Muscle layer of colon (tissue), 2 donors: ENCODE results near the gene POLK.
A peak's percentile ranks its signal among the peaks of the same experiment; 100 is the strongest.
"Not testable (repeated sequence)": the region's sequence is repeated elsewhere in the genome, so short reads cannot be mapped to it uniquely, and the experiment has no call there.

Source experiments
- H3K27ac ChIP-seq: one replicate; pipeline ENCODE4 v1.7.0; 2013; ENCODE audit warnings: low read depth, mild to moderate bottlenecking, low read length, moderate library complexity
- H3K27me3 ChIP-seq, 2 donors: one replicate each; pipeline ENCODE4 v1.7.0; 2013; ENCODE audit warnings: low read length in 2 of 2, mild to moderate bottlenecking in 2 of 2; ENCODE audit not compliant: insufficient read depth in 2 of 2, control insufficient read depth in 1 of 2
- H3K36me3 ChIP-seq: one replicate; pipeline ENCODE4 v1.7.0; 2013; ENCODE audit warnings: mild to moderate bottlenecking, low read length; ENCODE audit not compliant: insufficient read depth
- H3K4me1 ChIP-seq: one replicate; pipeline ENCODE4 v1.7.0; 2013; ENCODE audit warnings: mild to moderate bottlenecking, low read length; ENCODE audit not compliant: insufficient read depth
- H3K4me3 ChIP-seq, 2 donors: one replicate each; pipeline ENCODE4 v1.7.0; 2013; ENCODE audit warnings: low read length in 2 of 2, low read depth in 1 of 2, mild to moderate bottlenecking in 1 of 2, moderate library complexity in 1 of 2
- H3K9ac ChIP-seq: one replicate; pipeline ENCODE4 v1.7.0; 2013; ENCODE audit warnings: low read length
- H3K9me3 ChIP-seq: one replicate; pipeline ENCODE4 v1.7.0; 2013; ENCODE audit warnings: mild to moderate bottlenecking, low read length
- donor health status: abdominal sarcoma.
- donor health status: Adenocarcinoma of cecum.

Gene POLK

GRCh38 chr5:75578280-75578679 lies 66.6 kb downstream of the POLK start:
- H3K4me1 ChIP-seq, H3K27me3 ChIP-seq, H3K4me3 ChIP-seq, H3K27ac ChIP-seq, H3K9ac ChIP-seq, H3K9me3 ChIP-seq: not testable (repeated sequence)
- H3K36me3 ChIP-seq = peaks cover 10% of the 10 kb centered on the region

DNA sequence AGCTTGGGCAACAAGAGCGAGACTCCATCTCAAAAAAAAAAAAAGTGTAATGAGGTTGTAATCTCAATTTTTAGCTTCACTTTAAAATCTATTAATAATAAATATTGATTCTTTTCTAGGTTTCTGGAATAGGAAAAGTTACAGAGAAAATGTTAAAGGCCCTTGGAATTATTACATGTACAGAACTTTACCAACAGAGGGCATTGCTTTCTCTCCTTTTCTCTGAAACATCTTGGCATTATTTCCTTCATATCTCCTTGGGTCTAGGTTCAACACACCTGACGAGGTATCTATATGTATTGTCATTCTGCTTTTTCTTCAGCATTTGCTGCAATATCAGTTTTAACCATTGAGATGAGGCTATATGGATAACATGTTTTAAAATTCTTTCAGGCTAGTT lies 73.0 kb downstream of the POLK start:
- no peak overlapping the region for H3K4me3 ChIP-seq
- no peaks in the 10 kb centered on the region for H3K4me1 ChIP-seq
- H3K27me3 ChIP-seq = no peaks in the 10 kb centered on the region
- no peak overlapping the region for H3K27ac ChIP-seq
- no peaks in the 10 kb centered on the region for H3K9me3 ChIP-seq
- H3K9ac ChIP-seq = no peak overlapping the region
- H3K36me3 ChIP-seq = peaks cover 7% of the 10 kb centered on the region

DNA sequence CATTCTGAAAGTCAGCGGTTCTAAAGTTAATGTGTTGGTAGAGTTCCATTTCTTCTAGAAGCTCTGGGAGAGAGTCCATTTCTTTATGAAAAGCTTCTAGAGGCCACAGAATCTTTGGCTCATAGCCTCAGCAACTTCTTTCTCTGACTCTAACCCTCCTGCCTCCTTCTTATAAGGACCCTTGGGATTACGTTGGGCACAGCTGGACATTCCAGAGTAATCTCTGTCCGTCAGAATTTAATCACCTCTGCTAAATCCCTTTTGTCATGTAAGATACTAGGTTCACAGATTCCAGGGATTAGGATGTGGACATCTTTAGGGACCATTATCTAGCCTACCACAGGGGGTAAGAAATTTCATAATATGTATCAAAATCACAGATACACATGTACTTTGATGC lies 77.0 kb downstream of the POLK start:
- Histone ChIP-seq H3K9ac (no peak overlapping the region), H3K27me3 (no peaks in the 10 kb centered on the region), H3K4me1 (no peaks in the 10 kb centered on the region), H3K36me3 (peaks cover 7% of the 10 kb centered on the region), H3K27ac (no peak overlapping the region), H3K4me3 (no peak overlapping the region), H3K9me3 (no peaks in the 10 kb centered on the region)

GRCh38 chr5:75600535-75600934 lies 88.8 kb downstream of the POLK start:
- no peaks in the 10 kb centered on the region for H3K4me1 ChIP-seq
- peaks cover 17% of the 10 kb centered on the region for H3K36me3 ChIP-seq
- no peaks in the 10 kb centered on the region for H3K27me3 ChIP-seq
- H3K9ac ChIP-seq = no peak overlapping the region
- no peak overlapping the region for H3K27ac ChIP-seq
- H3K4me3 ChIP-seq = no peak overlapping the region
- H3K9me3 ChIP-seq = no peaks in the 10 kb centered on the region

GRCh38 chr5:75601567-75601966 lies 89.9 kb downstream of the POLK start:
- no peaks in the 10 kb centered on the region for H3K4me1 ChIP-seq
- no peaks in the 10 kb centered on the region for H3K9me3 ChIP-seq
- no peak overlapping the region for H3K4me3 ChIP-seq
- H3K9ac ChIP-seq = no peak overlapping the region
- no peaks in the 10 kb centered on the region for H3K27me3 ChIP-seq
- peaks cover 12% of the 10 kb centered on the region for H3K36me3 ChIP-seq
- H3K27ac ChIP-seq = no peak overlapping the region

- Histone ChIP-seq H3K4me3 (no peak overlapping the region), H3K27me3 (no peaks in the 10 kb centered on the region), H3K4me1 (no peaks in the 10 kb centered on the region), H3K36me3 (peaks cover 8% of the 10 kb centered on the region), H3K9ac (no peak overlapping the region), H3K9me3 (no peaks in the 10 kb centered on the region), H3K27ac (no peak overlapping the region)
Observed at GRCh38 chr5:75601996-75602395, 90.3 kb downstream of the POLK start.

DNA sequence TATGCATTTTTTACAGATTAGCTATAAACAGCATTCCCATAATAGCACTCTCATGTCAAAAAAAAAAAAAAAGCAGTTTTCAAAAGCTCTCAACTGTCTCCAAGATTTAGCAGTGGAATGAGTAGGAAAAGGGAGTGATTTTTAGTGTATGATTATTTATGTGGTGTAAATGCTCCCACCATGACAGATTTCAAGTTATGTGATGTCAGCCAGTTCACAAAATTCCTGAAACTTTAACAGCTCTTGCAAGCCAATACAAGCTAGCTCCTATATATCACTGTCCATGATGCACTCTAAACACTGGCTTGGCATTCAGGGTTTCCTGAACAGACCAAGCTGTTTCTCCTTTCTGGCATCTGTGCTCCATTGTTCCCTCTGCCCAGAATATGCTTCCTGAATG lies 91.7 kb downstream of the POLK start:
- Histone ChIP-seq H3K36me3 (peaks cover 7% of the 10 kb centered on the region), H3K9me3 (no peaks in the 10 kb centered on the region), H3K27ac (no peak overlapping the region), H3K9ac (no peak overlapping the region), H3K4me3 (no peak overlapping the region), H3K4me1 (no peaks in the 10 kb centered on the region), H3K27me3 (no peaks in the 10 kb centered on the region)

GRCh38 chr5:75603821-75604220 lies 92.1 kb downstream of the POLK start:
- H3K27ac ChIP-seq = no peak overlapping the region
- no peak overlapping the region for H3K9ac ChIP-seq
- no peaks in the 10 kb centered on the region for H3K4me1 ChIP-seq

GRCh38 chr5:75607341-75607740 lies 95.7 kb downstream of the POLK start:
- not testable (repeated sequence) for H3K4me3 ChIP-seq, H3K9ac ChIP-seq, H3K9me3 ChIP-seq, H3K36me3 ChIP-seq, H3K27ac ChIP-seq, H3K27me3 ChIP-seq, H3K4me1 ChIP-seq

More at GRCh38 chr5:75603821-75604220, 92.1 kb downstream of the POLK start:
- peaks cover 7% of the 10 kb centered on the region for H3K36me3 ChIP-seq
- no peaks in the 10 kb centered on the region for H3K9me3 ChIP-seq
- H3K4me3 ChIP-seq = no peak overlapping the region
- H3K27me3 ChIP-seq = no peaks in the 10 kb centered on the region

DNA sequence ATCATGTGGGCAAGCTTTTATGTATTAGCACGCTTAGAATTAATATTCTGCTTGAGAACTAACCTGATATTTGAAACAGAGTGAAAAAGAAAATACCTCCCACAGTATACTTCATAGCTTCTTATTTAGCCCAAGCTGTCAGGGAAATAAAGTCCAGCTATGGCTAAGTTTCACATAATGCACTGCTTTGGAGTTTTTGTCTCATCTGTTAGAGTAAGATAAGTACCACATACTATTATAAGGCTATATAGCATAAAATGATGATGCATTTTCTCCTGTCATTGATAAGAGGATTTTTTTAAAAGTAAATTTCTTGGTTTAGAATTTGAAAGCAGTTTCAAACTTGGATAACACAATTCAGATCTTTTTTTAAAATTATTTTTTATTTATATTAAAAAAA lies 97.2 kb downstream of the POLK start:
- Histone ChIP-seq H3K9me3 (no peaks in the 10 kb centered on the region), H3K27ac (no peak overlapping the region), H3K4me3 (no peak overlapping the region), H3K9ac (no peak overlapping the region), H3K27me3 (no peaks in the 10 kb centered on the region), H3K36me3 (no peaks in the 10 kb centered on the region), H3K4me1 (no peaks in the 10 kb centered on the region)

DNA sequence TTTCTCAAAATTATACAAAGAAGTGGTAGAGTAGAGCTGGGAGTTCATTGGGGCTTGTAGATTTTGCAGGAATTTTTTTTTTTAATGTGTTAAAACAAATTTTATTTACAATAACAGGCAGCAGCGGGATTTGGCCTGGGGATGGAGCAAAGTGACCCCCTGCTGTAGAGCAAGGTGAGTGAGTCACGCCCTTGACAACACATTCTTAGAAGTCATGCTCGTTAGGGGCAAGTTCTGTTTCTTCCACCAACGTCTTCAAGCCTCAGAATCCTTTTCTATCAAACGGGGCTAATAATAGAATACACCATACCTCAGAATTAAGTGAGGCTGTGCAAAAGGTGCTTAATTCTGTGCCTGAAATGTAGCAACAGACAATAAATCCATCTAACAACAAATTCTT lies 98.5 kb downstream of the POLK start:
- Histone ChIP-seq H3K27ac (no peak overlapping the region), H3K27me3 (no peaks in the 10 kb centered on the region)

GRCh38 chr5:75610859-75611310 lies 99.2 kb downstream of the POLK start:
- H3K9me3 ChIP-seq, H3K36me3 ChIP-seq, H3K27ac ChIP-seq, H3K4me1 ChIP-seq, H3K27me3 ChIP-seq: not testable (repeated sequence)
- Histone ChIP-seq H3K4me3 (peak overlapping the region in 1 of 2 donors; percentile 63), H3K9ac (peak overlapping the region; percentile 20)

More for the DNA sequence above, 98.5 kb downstream of the POLK start:
- Histone ChIP-seq H3K9ac (no peak overlapping the region), H3K4me3 (no peak overlapping the region), H3K36me3 (no peaks in the 10 kb centered on the region), H3K9me3 (no peaks in the 10 kb centered on the region), H3K4me1 (no peaks in the 10 kb centered on the region)
